Measurements from ENCODE around the gene TAGLN.

The TAGLN gene

GRCh38 chr11:117219455-117219854, 20.3 kb downstream of the TAGLN start:
- no peaks in the 10 kb centered on the region for H3K9me3 Mint-ChIP-seq
- TF ChIP-seq CTCF (IDR thresholded peaks at IDR 0.05; ENCODE audit: unreplicated experiment in 3 of 3): no peak
- H3K27ac Mint-ChIP-seq: peak overlapping the region; percentile 88 to 94 (median 93)
- peaks cover 4% of the 10 kb centered on the region for H3K27me3 Mint-ChIP-seq (ENCODE audit: low read depth)
- H3K4me3 Mint-ChIP-seq: peak overlapping the region in 1 of 3 experiments; percentile 55
- H3K4me1 Mint-ChIP-seq: peaks cover 66% of the 10 kb centered on the region
- peaks cover 35% of the 10 kb centered on the region for H3K36me3 Mint-ChIP-seq (ENCODE audit: low read depth)

- no peak overlapping the region for H3K4me3 Mint-ChIP-seq
- no peaks in the 10 kb centered on the region for H3K9me3 Mint-ChIP-seq
- peaks cover 30% of the 10 kb centered on the region for H3K36me3 Mint-ChIP-seq (ENCODE audit: low read depth)
- H3K27ac Mint-ChIP-seq: peak overlapping the region in 2 of 3 experiments; percentile 93 to 94
- peaks cover 71% of the 10 kb centered on the region for H3K4me1 Mint-ChIP-seq
- H3K27me3 Mint-ChIP-seq (ENCODE audit: low read depth): peaks cover 4% of the 10 kb centered on the region
- TF ChIP-seq CTCF (IDR thresholded peaks at IDR 0.05; ENCODE audit: unreplicated experiment in 3 of 3): no peak
Observed at GRCh38 chr11:117219995-117220394, 20.8 kb downstream of the TAGLN start.

- peaks cover 30% of the 10 kb centered on the region for H3K36me3 Mint-ChIP-seq (ENCODE audit: low read depth)
- peak overlapping the region; percentile 73 to 94 (median 93) for H3K27ac Mint-ChIP-seq
- peaks cover 4% of the 10 kb centered on the region for H3K27me3 Mint-ChIP-seq (ENCODE audit: low read depth)
- H3K4me3 Mint-ChIP-seq: peak overlapping the region in 1 of 3 experiments; percentile 16
- TF ChIP-seq CTCF (IDR thresholded peaks at IDR 0.05; ENCODE audit: unreplicated experiment in 3 of 3): no peak
- no peaks in the 10 kb centered on the region for H3K9me3 Mint-ChIP-seq
- peaks cover 76% of the 10 kb centered on the region for H3K4me1 Mint-ChIP-seq
Observed at GRCh38 chr11:117220568-117220967, 21.4 kb downstream of the TAGLN start.

- H3K36me3 Mint-ChIP-seq (ENCODE audit: low read depth): peaks cover 30% of the 10 kb centered on the region
- H3K27me3 Mint-ChIP-seq (ENCODE audit: low read depth): no peaks in the 10 kb centered on the region
- peak overlapping the region; percentile 73 to 94 (median 93) for H3K27ac Mint-ChIP-seq
- peaks cover 76% of the 10 kb centered on the region for H3K4me1 Mint-ChIP-seq
- H3K4me3 Mint-ChIP-seq: peak overlapping the region in 1 of 3 experiments; percentile 41
- no peak for TF ChIP-seq CTCF (IDR thresholded peaks at IDR 0.05; ENCODE audit: unreplicated experiment in 3 of 3)
- no peaks in the 10 kb centered on the region for H3K9me3 Mint-ChIP-seq
Observed at GRCh38 chr11:117220999-117221774, 22.0 kb downstream of the TAGLN start.

- no peaks in the 10 kb centered on the region for H3K9me3 Mint-ChIP-seq
- peaks cover 79% of the 10 kb centered on the region for H3K4me1 Mint-ChIP-seq
- H3K36me3 Mint-ChIP-seq (ENCODE audit: low read depth): peaks cover 33% of the 10 kb centered on the region
- H3K4me3 Mint-ChIP-seq: peak overlapping the region in 2 of 3 experiments; percentile 1 to 18
- peak overlapping the region; percentile 73 to 94 (median 93) for H3K27ac Mint-ChIP-seq
- peak in 1 of 3 experiments; percentile 11 for TF ChIP-seq CTCF (IDR thresholded peaks at IDR 0.05; ENCODE audit: unreplicated experiment in 3 of 3)
- H3K27me3 Mint-ChIP-seq (ENCODE audit: low read depth): no peaks in the 10 kb centered on the region
Observed at GRCh38 chr11:117221775-117222517, 22.8 kb downstream of the TAGLN start.
